GM18873 (cell line): ENCODE measurements around the gene PEX6.

Experiments
- ATAC-seq: cut with Tn5 transposase; IDR thresholded peaks from one replicate; pipeline ENCODE4 v1.9.1; 2021; ENCODE audit warnings: mild to moderate bottlenecking, moderate library complexity, moderate number of reproducible peaks; ENCODE audit not compliant: unreplicated experiment, low FRiP score

PEX6 gene

DNA sequence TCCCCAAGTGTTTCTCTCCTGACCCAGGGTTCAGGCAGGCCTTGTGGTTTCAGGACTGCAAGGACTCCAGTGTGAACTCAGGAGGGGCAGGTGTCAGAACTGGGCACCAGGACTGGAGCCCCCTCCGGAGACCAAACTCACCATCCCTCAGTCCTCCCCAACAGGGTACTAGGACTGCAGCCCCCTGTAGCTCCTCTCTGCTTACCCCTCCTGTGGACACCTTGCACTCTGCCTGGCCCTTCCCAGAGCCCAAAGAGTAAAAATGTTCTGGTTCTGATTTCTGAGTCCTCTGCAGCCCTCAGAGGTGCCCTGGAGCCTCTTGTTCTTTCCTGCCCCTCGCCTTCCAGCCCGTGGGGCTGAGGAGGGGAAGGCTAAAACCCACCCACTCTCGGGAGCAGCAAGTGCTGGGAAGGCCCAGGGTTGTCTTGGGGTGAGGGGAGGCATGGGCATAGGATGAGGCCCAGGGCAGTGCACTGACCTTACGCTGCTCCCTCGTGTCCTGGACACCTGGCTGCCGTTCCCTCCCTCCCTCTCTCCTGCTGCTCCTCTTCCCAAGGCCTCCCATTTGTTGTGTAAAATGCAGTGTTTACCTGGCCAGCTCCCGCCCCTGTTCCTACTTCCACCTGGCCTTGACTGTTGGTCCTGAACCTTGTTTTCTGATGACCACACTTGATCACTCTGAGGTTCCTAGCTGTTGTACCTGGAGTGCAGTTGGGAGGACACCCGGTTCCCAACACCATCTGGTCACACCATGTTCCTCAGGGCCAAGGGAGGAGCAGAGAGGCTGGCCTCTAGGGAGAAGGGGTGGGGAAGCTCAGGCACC, 39.8 kb downstream of the PEX6 start:
- ATAC-seq = no peak

DNA sequence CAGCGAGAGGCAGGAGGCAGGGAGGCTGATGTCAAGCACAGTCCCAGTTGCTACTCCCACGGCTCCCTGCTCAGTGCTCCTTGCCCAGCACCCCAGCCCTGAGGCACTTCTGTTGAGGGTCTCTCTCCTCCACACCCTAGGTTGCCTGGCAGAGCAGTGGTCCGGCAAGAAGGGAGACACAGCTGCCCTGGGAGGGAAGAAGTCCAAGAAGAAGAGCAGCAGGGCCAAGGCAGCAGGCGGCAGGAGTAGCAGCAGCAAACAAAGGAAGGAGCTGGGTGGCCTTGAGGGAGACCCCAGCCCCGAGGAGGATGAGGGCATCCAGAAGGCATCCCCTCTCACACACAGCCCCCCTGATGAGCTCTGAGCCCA, 40.6 kb downstream of the PEX6 start:
- ATAC-seq = no peak

GRCh38 chr6:42937548-42938427, 41.2 kb downstream of the PEX6 start:
- no peak for ATAC-seq

DNA sequence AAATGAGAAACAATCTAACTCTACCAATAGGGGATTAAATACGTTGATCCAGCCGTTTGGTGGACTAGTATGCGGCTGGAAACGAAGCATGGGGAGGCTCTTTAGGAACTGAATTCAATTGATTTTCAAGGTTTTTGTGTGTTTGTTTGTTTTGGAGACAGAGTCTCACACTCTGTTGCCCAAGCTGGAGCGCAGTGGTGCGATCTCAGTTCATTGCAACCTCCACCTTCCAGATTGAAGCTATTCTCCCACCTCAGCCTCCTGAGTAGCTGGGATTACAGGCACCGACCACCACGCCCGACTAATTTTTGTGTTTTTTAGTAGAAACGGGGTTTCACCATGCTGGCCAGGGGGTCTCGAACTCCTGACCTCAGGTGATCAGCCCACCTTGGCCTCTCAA, 42.6 kb downstream of the PEX6 start:
- ATAC-seq = no peak

DNA sequence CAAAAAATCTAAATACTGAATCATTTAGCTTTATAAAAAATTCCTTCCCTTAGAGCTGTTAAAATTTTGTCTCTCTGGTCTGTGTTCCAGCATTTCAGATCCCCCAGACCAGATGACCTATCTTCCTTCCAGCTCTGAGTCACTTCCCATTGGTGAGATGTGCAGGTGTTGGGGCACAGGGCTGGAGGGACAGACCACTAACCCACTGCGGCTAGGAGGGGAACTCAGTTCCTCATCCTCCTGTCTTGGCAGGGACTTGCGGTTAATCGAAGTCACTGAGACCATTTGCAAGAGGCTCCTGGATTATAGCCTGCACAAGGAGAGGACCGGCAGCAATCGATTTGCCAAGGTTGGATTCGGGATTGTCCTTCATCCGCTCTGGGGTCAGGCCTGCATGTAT, 43.7 kb downstream of the PEX6 start:
- no peak for ATAC-seq

GRCh38 chr6:42933205-42933604, 45.8 kb downstream of the PEX6 start:
- ATAC-seq = no peak

GRCh38 chr6:42932412-42932811, 46.6 kb downstream of the PEX6 start:
- ATAC-seq = no peak

DNA sequence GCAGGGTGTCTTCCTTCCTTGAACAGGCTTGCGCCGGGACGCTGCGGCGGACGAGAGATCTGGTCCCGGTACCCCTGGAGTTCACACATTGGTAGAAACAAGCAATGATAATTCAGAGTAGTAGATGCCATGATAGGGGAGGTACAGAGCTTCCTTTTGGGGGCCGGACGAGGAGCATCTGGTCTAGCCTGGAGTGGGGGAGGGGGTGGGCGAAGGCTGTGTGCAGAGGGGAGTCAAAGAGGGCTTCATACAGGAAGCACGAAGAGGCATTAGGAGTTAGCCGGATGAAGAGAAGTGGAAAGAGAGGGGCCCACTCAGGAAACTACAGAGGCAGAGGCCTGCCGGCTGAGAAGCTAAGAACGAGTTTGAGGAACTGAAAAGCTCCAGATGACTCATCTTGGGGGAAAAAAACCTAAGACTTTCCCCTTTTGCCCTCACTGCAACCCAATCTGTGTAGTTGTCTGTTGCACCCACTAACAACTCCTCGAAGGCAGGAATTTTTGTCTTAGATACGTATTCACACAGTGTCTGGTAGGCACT, 49.1 kb downstream of the PEX6 start:
- peak; percentile 54 for ATAC-seq

- ATAC-seq = peak; percentile 73
Observed at GRCh38 chr6:42928986-42929820, 49.8 kb downstream of the PEX6 start, which contains the start of gene CNPY3. CNPY3 (plus strand) TSS chr6:42929480; CDS start chr6:42929571, 91 bp downstream.

- ATAC-seq = no peak
Observed at GRCh38 chr6:42925248-42925857, 53.6 kb downstream of the PEX6 start.

- no peak for ATAC-seq
Observed at GRCh38 chr6:42923666-42924065, 55.3 kb downstream of the PEX6 start.

GRCh38 chr6:42921801-42922200, 57.2 kb downstream of the PEX6 start:
- no peak for ATAC-seq

GRCh38 chr6:42916288-42916687, 62.7 kb downstream of the PEX6 start:
- no peak for ATAC-seq

- ATAC-seq = no peak
Observed at GRCh38 chr6:42915732-42916131, 63.2 kb downstream of the PEX6 start, which contains the start of gene PTCRA. PTCRA (plus strand) TSS chr6:42916053; CDS start chr6:42916070, 17 bp downstream.

DNA sequence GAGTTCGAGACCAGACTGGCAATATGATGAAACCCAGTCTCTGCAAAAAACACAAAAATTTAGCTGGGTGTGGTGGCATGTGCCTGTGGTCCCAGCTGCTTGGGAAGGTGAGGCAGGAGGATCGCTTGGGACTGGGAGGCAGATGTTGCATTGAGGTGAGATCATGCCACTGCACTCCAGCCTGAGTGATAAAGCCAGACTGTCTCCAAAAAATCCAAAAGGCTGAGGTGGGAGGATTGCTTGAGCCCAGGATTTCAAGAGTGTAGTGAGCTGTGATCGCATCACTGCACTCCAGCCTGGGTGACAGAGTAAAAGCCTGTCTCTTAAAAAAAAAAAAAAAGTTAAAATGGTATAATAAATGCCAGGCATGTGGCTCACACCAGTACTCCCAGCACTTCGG, 64.4 kb downstream of the PEX6 start:
- ATAC-seq = no peak
